Erythroblast (primary cell): ENCODE results near the gene MRPS18A.
A peak's percentile ranks its signal among the peaks of the same experiment; 100 is the strongest.
"Not testable (repeated sequence)": the region's sequence is repeated elsewhere in the genome, so short reads cannot be mapped to it uniquely, and the experiment has no call there.

ENCODE experiments used
- DNase-seq, 2 experiments: peaks; one replicate each; lab custom pipeline; 2025; lab: John Stamatoyannopoulos, UW
- GATA1 ChIP-seq: IDR thresholded peaks from 2 replicates; pipeline ENCODE4 v1.6.1; 2011; ENCODE audit warnings: low read depth, mild to moderate bottlenecking, control low read depth, low read length, moderate library complexity
- POLR2A ChIP-seq: IDR thresholded peaks from 2 replicates; pipeline ENCODE4 v1.6.1; 2011; ENCODE audit warnings: mild to moderate bottlenecking, low read length

MRPS18A gene

DNA sequence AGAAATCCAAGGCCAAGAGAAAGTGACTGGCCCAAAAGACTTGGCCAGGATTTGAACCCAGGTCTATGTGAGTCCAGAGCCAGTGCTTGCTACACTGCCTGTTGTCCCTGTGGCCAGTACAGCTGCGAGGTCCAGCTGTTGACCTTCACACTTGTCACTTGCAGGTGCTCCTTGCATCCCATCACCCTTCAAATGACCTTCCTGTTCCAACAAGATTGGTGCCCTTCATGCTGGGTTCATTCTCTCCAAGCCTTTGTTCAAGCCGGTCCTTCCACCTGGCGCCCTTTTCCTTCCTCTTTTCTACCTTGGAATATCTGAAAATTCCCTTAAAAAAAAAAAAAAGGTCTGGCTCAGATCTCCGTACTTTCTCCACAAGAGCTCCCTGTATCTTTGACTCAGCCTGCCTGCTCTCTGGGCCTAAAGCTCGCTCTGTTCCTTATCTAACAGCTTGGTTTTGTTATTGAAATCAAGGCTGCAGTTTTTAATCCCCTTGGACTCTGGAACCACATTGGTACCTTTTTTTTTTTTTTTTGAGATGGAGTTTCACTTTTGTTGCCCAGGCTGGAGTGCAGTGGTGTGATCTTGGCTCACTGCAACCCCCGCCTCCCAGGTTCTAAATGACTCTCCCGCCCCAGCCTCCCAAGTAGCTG is 22.2 kb upstream of the MRPS18A start:
- TF ChIP-seq POLR2A (no peak), GATA1 (no peak)
- no peak for DNase-seq

DNA sequence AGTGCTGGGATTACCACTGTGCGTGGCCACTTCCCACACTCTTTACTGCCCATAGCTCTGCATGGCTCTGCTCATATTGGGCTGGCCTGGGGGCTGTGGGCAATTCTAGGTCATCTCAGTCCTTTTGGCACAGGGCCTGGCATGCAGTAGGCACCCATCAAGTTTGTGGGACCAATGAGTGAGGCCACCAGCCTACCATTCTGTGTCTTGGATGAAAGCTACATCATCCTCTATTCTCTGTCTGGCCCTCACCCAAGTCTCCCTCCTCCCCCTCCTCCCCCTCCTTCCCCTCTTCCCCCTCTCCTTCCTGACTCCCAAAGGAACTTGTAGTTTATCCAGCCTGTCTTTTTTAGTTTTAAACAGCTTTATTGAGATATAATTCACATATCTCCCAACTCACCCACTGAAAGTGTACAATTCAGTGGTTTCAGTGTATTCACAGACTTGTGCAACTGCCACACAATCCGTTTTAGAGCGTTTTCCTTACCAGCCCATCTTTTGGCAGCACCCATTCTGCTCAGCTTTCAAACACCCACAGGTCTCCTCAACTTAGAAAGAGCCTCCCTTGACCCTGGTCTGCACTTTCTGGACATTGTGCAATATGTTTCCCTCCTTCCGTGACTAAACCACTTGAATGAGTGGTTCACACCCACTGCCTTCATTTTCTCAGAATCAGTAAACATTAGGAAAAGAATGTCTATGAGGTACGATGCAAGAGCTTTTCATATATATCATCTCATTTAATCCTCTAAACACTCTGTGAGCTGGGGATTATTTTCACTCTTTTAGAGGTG is 21.5 kb upstream of the MRPS18A start:
- TF ChIP-seq GATA1 (no peak), POLR2A (no peak)
- peak in 1 of 2 experiments; percentile 37 for DNase-seq

DNA sequence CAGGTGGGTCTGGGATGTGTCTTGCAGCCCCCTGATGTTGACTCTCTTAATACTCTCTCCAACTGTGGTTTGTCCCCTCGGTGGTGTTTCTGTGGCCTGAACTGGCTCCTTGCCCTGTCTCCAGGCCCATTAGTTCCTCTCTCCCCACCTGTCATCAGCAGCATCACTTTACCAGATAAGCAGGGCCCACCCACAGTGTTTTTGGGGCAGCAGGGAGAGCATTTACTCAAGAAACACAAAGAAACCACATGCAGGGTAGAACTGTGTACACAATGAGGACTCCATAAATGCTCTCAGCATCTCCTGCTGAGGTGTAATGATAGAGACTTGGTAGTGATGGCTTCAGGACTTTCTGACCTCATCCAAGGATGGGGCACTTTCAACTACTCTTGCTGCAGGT is 20.2 kb upstream of the MRPS18A start:
- no peak for DNase-seq
- TF ChIP-seq POLR2A (no peak), GATA1 (no peak)

DNA sequence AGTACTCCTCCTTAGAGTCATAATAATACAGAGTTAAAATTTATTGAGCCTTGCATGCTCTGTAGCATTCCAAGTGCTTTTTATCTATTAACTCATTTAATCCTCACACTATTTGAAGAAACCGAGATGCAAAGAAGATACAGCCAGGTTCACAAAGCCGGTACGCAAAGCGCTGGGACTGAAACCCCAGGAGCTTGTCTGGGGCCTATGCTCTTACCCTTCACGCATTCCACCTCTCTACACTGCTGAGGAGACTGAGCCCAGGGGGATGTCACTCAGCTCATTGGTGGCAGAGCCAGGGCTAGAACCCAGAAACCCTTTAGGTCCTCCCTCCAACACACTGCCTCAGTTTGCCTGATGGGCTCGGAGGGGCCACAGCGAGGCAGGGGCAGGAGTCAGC is 19.7 kb upstream of the MRPS18A start:
- no peak for DNase-seq
- TF ChIP-seq POLR2A (no peak), GATA1 (no peak)

DNA sequence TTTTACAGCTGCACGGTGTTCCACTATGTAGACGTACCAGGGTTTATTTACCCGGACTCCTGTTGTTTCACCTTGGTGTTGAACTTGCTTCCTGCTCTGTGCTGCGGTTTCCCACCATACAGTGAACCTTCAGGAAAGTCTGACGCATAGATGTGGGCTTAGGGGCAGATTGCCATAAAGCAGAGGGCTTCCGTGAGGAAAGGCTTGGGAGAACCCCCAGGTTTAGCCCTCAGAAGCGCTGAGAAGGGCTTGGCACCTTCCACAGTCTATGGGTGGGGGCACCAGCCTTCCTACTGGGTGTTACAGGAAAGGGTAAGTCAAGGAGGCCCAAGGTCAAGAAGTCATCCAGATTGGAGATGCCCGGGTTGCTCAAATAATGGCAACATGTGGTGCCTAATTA is 19.2 kb upstream of the MRPS18A start:
- no peak for DNase-seq

DNA sequence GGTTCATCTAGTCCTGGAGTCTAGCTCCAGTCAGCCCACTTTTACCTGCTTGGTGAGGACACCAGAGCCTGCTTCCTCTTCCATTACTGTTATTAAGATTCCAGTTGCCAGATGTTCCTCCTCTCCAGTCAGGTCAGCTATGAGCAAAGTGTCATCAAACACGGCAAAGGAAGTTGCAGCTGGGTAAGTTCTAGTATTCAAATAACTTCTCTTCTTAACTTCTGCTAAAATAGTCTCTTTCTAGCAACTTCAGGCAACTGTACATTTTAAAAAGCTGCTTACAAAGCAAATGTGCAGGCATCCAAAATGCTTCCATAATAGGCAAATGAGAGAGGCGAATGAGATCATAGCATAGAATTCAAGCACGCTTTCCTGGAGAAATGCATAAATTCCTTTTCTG is 18.4 kb upstream of the MRPS18A start:
- no peak for DNase-seq
- TF ChIP-seq POLR2A: no peak
- TF ChIP-seq GATA1: no peak

More for the DNA sequence above, 19.2 kb upstream of the MRPS18A start:
- TF ChIP-seq GATA1: no peak
- TF ChIP-seq POLR2A: no peak

DNA sequence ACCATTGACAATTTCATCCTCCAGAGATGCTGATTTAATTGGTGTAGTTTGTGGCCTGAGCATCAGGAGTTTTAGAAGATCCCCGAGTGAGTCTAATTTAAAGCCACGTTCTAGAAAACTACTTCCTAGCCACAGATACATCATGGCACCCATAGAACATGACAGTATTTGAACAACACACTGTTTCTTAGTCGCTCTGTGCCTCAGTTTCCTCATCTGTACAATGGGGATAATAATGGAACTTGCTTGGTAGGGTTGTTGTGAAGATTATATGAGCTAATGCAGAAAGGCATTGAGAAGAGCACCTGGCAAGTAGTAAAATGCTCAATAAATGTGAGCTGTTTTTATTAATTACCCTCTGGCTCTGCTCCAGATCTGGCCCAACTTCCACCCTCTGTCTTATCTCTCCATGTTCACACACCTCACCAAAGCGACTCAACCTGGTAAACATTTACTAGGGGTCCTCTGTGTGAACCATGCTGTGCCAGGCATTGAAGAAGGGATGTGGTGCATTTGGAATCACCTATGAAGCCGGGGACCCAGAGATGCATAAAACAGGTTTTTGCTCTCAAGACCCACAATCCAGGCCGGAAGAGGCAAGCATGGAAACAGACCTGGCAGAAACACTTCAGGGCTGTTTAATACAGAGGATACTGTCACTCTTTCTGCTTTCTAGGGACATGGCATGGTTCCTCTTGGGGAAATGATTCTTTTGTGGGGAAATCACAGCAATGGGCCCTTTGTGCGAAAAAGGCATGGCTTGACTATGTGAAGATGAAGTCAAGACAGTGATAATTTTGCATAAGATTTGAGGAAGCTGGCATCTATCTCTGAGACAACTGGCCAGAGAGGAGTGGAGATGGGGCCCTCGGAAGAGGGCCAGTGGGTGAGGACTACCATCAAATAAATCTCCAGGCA is 16.2 kb upstream of the MRPS18A start:
- TF ChIP-seq POLR2A (no peak), GATA1 (no peak)
- DNase-seq: no peak

DNA sequence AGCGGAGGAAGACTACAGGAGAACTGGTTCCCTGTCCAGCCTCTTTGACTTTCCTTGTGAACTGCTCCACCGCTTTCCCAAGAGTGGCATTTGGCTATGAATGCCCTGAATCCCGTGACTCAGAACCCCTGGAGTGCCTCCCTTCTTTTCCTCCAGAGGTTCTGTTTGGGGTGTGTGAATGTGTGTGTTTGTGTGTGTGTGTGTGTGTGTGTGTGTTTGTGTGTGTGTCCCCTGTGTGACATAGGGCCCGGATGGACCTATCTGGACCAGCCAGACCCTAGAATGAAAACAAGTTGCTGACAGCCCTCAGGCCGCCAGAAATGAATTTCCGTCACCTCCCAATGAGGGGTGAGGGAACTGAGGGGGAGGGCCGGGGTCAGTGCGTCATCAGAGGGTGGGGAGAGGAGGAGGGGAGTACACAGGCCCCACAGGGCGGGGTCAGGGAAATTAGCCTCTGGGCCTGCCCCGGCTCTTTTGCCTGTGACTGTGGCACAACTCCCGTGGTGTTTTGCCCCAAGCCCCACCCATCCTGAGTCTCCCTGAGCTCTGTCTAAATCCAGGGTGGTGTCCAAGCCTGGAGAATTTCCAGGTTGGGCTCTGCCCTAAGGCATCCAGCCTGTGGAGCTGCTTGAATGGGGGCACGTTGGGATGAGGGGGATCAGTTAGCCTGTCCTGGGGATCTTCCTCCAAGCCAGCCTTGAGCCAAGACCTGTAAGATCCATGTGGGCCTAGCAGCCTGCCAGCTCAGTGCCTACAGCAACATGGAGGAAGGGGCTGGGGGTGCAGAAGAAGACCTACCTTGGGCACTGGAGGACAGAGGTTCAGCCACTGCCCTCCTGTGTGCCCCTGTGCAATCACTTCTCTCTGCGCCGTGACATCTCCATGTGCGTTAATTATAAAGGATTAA is 15.2 kb upstream of the MRPS18A start:
- DNase-seq: peak; percentile 92
- TF ChIP-seq GATA1 (no peak), POLR2A (peak; percentile 53)

DNA sequence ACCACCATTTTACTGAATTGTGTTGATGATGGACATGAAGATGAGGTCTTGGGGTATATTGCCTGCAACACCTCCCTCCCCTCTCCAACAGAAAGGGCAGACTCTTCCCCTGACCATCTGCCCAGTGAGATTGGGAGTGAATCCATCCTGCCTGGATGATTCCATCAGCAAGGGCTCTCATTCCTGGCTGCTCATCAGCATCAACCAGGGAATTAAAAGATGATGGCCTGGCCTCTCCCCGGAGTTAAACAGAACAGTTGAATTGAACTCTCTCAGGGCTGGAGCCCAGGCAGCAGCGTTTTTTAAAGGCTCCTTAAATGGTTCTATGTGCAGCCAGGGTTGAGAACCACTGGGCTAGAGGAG is 14.6 kb upstream of the MRPS18A start:
- TF ChIP-seq GATA1 (no peak), POLR2A (no peak)
- no peak for DNase-seq

DNA sequence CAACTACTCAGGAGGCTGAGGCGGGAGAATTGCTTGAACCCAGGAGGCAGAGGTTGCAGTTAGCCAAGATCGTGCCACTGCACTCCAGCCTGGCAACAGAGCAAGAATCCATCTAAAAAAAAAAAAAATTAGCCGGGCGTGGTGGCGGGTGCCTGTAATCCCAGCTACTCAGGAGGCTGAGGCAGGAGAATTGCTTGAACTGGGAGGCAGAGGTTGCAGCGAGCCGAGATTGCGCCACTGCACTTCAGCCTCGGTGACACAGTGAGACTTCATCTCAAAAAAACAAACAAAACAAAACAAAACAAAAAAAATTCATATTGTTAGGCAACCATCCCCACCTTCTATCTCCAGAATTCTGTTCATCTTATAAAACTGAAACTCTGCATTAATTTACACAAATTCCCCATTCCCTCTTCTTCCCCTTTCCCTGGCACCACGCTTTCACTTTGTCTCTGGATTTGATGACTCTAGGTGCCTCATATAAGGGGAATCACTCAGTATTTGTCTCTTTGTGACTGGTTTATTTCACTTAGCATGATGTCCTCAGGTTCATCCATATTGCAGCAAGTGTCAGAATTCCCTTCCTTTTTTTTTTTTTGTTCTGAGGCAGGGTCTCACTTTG is 13.5 kb upstream of the MRPS18A start:
- not testable (repeated sequence) for DNase-seq

DNA sequence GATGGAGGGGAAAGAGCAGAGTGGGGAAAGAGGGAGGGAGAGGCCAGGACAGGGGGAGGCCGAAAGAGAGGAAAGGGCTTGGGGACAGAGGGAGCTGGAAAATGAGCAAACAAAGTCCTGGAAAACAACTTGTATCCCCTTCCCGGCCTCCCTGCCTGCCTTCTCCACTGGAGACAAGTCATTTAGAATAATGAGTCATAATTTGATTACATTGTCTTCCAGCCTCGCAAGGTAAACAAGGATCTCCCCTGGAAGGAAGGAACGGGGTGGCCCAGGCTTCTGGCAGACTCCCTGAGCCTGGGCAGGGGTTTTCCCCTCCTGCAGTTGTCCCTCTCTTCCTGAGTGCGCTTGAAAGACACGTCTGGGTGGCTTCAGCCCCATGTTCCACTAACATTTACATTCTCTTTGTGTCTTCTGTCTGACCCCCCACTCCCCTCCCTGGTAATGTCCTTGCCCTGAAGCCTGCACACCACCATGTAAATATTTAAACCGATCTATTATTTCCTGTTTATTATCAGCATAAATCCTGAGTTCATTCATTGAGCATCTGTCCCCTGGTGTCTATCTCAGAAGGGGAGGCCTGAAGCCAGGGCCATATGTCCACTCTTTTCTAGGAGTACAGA is 12.1 kb upstream of the MRPS18A start:
- TF ChIP-seq POLR2A (no peak), GATA1 (no peak)
- no peak for DNase-seq

DNA sequence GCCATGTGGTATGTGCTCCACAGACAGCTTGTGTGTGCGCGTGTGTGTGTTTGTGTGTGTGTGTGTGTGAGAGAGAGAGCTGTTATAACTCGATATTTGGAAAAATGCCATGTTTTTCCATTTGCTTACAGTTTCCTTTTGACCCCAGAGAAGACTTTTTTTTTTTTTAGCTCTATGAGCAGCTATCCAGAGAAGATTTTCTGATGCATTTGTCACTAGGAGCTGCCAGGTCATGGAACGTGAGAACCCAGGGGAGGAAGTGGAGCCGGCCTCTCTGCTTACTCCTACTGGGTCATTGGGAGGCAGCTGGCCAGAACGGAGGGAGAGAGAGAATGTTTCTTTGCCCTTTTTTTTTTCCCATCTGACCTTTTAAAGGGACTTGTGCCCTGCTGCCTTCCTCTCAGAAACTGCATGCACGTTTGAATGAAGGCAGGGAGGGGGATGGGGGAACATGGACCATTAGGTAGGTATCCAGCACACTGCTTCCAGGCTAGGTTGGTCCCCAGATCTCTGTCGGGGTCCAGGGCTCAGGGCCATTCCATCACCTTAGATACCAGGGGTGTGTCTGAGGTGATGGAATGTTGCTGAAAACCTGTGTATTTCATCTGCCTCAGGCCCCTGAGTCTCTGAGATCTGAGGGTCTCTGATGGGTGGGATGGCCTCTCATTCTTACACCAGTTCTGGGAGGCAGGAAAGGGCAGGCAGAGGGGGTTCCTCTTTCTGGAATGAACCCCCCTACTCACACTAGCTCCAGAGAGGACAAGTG is 11.2 kb upstream of the MRPS18A start:
- no peak for DNase-seq

DNA sequence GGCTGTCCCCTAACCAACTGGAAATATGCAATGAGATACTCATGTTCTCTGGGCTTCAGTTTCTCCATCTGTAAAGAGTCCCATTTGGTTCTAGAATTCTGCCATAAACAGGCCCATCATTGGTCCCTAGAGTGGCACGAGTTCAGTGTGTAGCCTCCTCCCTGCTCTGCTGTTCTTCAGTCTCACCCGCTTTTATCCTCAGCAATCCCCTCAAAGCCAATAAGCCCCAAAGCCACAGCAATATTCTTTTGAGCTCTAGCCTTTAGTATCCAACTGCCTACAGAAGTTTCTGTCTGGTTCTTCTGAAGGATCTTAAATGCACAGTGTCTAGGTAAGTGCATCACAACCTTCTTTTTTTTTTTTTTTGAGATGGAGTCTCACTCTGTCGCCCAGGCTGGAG is 9.8 kb upstream of the MRPS18A start:
- no peak for TF ChIP-seq GATA1
- TF ChIP-seq POLR2A: no peak
- no peak for DNase-seq

More for the DNA sequence above, 11.2 kb upstream of the MRPS18A start:
- TF ChIP-seq POLR2A: no peak
- no peak for TF ChIP-seq GATA1
